Gastroesophageal sphincter (tissue), 3 donors: ENCODE data around the gene CHST11.

Source experiments
- CTCF ChIP-seq, 4 experiments: fragments of 200-600 bp in 2 of 4; fragments of 450-650 bp in 2 of 4; sonication (generic) in 1 of 4; IDR thresholded peaks; one replicate each; pipeline ENCODE4 v1.5.1; 2017 to 2019; ENCODE audit warnings: antibody characterized with exemption in 4 of 4, mild to moderate bottlenecking in 2 of 4, moderate library complexity in 2 of 4
- EP300 ChIP-seq: sonication (generic); formaldehyde crosslinking; IDR thresholded peaks from one replicate; pipeline ENCODE4 v1.6.1; 2017; ENCODE audit warnings: antibody characterized with exemption, mild to moderate bottlenecking
- POLR2A ChIP-seq, 2 donors: fragments of 450-650 bp; IDR thresholded peaks; one replicate each; pipeline ENCODE4 v1.6.1; 2017; ENCODE audit warnings: antibody characterized with exemption in 2 of 2, mild to moderate bottlenecking in 2 of 2, moderate library complexity in 1 of 2
- POLR2AphosphoS5 ChIP-seq: sonication (generic); formaldehyde crosslinking; IDR thresholded peaks from one replicate; pipeline ENCODE4 v1.6.1; 2017; ENCODE audit warnings: antibody characterized with exemption

GRCh38 chr12:104722601-104723534, 266.1 kb downstream of the CHST11 start:
- no peak for TF ChIP-seq CTCF (IDR thresholded peaks at IDR 0.05)
- no peak for TF ChIP-seq POLR2AphosphoS5
- no peak for TF ChIP-seq POLR2A (IDR thresholded peaks at IDR 0.05)
- no peak for TF ChIP-seq EP300
